Stimulated activated naive CD8-positive, alpha-beta T cell treated with anti-CD3 and anti-CD28 coated beads, Interleukin-15, Interleukin-2, amounts not matched to agents 100 ng/mL and 50 ng/mL, for 24 hours (primary cell): ENCODE data around the gene KRT2.

Source experiments
- H3K27ac Mint-ChIP-seq: one replicate; pipeline ENCODE4 v1.8.0; 2021; ENCODE audit warnings: mild to moderate bottlenecking, mixed read lengths
- H3K27me3 Mint-ChIP-seq: one replicate; pipeline ENCODE4 v1.8.0; 2021; ENCODE audit warnings: mixed read lengths
- H3K36me3 Mint-ChIP-seq: one replicate; pipeline ENCODE4 v1.8.0; 2021; ENCODE audit warnings: low read depth, mixed read lengths
- H3K4me1 Mint-ChIP-seq: one replicate; pipeline ENCODE4 v1.8.0; 2021; ENCODE audit warnings: low read depth, mixed read lengths
- H3K4me3 Mint-ChIP-seq: one replicate; pipeline ENCODE4 v1.8.0; 2021; ENCODE audit warnings: mild to moderate bottlenecking, mixed read lengths
- H3K9me3 Mint-ChIP-seq: one replicate; pipeline ENCODE4 v1.8.0; 2021; ENCODE audit warnings: mixed read lengths

The KRT2 gene

DNA sequence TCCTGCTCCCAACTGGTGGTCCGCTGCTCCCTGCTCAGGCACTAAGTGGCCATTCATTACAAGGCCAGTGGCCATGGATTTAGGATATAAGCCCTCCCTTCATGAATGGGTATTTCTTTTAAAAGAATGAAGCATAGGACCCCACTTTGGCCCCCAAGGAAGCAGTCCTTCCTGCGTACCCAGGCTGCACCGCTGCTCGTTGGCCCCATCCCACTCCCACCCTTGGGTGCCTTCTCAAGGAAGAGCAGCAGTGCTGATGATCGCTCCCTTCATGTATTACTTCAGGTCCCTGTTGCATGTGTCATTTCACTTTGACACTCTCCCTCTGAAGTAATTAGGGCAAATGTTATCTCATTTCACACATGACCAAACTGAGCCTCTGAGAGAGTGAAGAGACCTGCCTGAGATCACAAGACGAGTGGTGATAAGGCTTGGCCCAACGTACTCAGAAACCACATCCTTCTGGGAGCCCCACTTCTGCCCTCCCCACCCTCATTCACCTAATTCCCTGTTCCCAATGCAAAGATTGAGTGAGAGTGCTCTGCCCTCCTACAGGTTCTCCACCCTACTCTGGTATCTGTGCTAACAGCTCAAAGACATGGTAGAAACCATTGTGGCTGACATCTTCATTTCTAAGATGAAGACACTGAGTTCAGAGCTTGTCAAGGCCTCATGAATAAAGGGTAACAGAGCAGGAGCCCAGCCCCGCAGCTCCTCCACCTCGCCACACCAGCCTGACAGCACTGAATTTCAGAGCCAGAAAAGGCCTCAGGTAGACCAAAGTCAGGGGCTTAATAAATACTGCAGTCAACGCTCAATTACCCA, 10.3 kb upstream of the KRT2 start:
- Mint-ChIP-seq H3K9me3 (no peaks in the 10 kb centered on the region), H3K36me3 (no peaks in the 10 kb centered on the region), H3K27me3 (no peaks in the 10 kb centered on the region), H3K27ac (no peak overlapping the region), H3K4me1 (peaks cover 9% of the 10 kb centered on the region), H3K4me3 (no peak overlapping the region)

GRCh38 chr12:52661668-52662067, 9.7 kb upstream of the KRT2 start:
- no peaks in the 10 kb centered on the region for H3K27me3 Mint-ChIP-seq
- H3K4me3 Mint-ChIP-seq: no peak overlapping the region

GRCh38 chr12:52660934-52661499, 9.0 kb upstream of the KRT2 start:
- Mint-ChIP-seq H3K4me1 (peaks cover 9% of the 10 kb centered on the region), H3K4me3 (no peak overlapping the region), H3K36me3 (no peaks in the 10 kb centered on the region), H3K27ac (no peak overlapping the region), H3K27me3 (no peaks in the 10 kb centered on the region), H3K9me3 (no peaks in the 10 kb centered on the region)

More at GRCh38 chr12:52661668-52662067, 9.7 kb upstream of the KRT2 start:
- Mint-ChIP-seq H3K4me1 (peaks cover 9% of the 10 kb centered on the region), H3K36me3 (no peaks in the 10 kb centered on the region), H3K27ac (no peak overlapping the region), H3K9me3 (no peaks in the 10 kb centered on the region)

- Mint-ChIP-seq H3K4me1 (peaks cover 9% of the 10 kb centered on the region), H3K27me3 (no peaks in the 10 kb centered on the region), H3K27ac (no peak overlapping the region), H3K36me3 (no peaks in the 10 kb centered on the region), H3K9me3 (no peaks in the 10 kb centered on the region), H3K4me3 (no peak overlapping the region)
Observed at GRCh38 chr12:52659951-52660350, 7.9 kb upstream of the KRT2 start.

- no peak overlapping the region for H3K27ac Mint-ChIP-seq
- no peaks in the 10 kb centered on the region for H3K36me3 Mint-ChIP-seq
- peaks cover 9% of the 10 kb centered on the region for H3K4me1 Mint-ChIP-seq
- no peaks in the 10 kb centered on the region for H3K27me3 Mint-ChIP-seq
- no peaks in the 10 kb centered on the region for H3K9me3 Mint-ChIP-seq
- no peak overlapping the region for H3K4me3 Mint-ChIP-seq
Observed at GRCh38 chr12:52659395-52659794, 7.4 kb upstream of the KRT2 start.

- H3K36me3 Mint-ChIP-seq: no peaks in the 10 kb centered on the region
Observed at GRCh38 chr12:52658196-52658595, 6.2 kb upstream of the KRT2 start.

DNA sequence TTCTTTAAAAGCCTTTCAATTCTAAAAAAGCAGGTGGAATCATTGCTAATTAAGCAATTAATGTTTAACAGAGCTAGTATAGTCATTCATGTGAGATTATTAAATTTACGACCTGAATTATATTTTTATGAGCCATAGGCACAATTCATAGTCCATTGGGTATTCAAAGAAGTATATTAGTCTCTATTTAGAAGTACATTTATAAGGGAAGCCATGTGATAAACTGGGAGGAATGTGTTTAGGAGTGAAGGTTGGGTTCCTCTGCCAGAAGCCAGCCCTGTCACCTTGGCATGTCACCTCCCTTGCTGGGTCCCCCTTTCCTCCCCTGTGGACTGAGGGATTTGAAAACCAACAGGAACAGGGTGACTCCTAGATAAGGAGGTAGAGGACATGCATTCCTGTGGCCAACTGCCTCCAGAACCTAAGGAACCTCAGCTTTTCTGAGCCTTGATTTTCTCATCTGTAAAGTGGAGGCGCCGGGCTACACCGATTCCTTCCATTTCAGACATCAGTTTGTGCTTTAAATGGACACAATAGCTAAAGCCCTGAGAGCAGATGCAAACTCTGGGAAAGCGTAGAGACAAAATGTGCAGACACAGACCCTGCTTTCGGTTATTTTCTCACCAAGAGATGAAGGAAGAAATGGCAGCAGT, 5.4 kb upstream of the KRT2 start:
- Mint-ChIP-seq H3K4me3 (no peak overlapping the region), H3K27ac (no peak overlapping the region)

More at GRCh38 chr12:52658196-52658595, 6.2 kb upstream of the KRT2 start:
- no peak overlapping the region for H3K4me3 Mint-ChIP-seq
- no peaks in the 10 kb centered on the region for H3K9me3 Mint-ChIP-seq
- H3K27ac Mint-ChIP-seq: no peak overlapping the region
- H3K27me3 Mint-ChIP-seq: no peaks in the 10 kb centered on the region
- peaks cover 9% of the 10 kb centered on the region for H3K4me1 Mint-ChIP-seq

DNA sequence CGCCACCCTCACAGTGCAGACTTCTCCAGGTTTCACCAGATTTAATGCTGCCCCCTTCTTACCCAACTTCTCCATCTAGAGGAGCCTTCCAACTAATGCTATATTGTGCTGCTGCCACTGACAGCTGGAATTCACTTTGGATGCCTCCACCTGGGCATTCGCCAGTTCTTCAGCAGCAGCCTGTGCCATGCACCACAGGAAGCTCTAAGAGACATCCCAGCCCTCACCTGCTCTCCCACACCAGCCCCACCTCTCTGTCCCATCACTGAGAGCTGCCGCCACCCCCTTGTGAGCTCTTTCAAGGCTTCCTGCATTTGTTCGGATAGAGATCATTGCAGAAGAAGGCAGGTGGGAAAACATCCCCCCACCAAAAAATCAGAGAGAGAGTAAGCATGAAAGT, 4.6 kb upstream of the KRT2 start:
- Mint-ChIP-seq H3K4me3 (no peak overlapping the region), H3K4me1 (peaks cover under 1% of the 10 kb centered on the region), H3K36me3 (no peaks in the 10 kb centered on the region), H3K27me3 (no peaks in the 10 kb centered on the region), H3K9me3 (no peaks in the 10 kb centered on the region), H3K27ac (no peak overlapping the region)

More for the DNA sequence above, 5.4 kb upstream of the KRT2 start:
- no peaks in the 10 kb centered on the region for H3K36me3 Mint-ChIP-seq
- no peaks in the 10 kb centered on the region for H3K9me3 Mint-ChIP-seq
- no peaks in the 10 kb centered on the region for H3K27me3 Mint-ChIP-seq
- peaks cover 8% of the 10 kb centered on the region for H3K4me1 Mint-ChIP-seq

DNA sequence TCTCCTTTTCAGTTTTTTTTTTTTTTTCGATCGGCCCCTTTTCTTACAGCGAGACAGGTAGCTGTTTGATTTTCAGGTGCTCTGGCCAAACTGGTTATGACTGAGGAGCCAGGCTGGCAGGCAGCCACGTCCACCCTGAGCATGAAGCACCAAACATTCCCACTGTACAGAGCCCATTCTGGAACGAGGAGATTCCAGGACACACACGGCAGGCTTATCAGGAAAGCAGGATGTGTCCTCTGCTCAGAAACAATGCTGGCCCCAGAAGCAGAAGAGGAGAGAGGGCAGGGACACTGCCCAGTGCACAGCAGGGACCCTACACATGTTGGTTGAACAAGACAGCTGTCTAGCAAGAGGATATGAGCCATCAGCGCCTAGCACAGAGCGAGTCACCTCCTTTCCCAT, 3.7 kb upstream of the KRT2 start:
- Mint-ChIP-seq H3K27me3 (no peaks in the 10 kb centered on the region), H3K9me3 (no peaks in the 10 kb centered on the region), H3K4me1 (no peaks in the 10 kb centered on the region), H3K4me3 (no peak overlapping the region), H3K27ac (no peak overlapping the region), H3K36me3 (no peaks in the 10 kb centered on the region)

GRCh38 chr12:52655251-52655650, 3.2 kb upstream of the KRT2 start:
- no peaks in the 10 kb centered on the region for H3K4me1 Mint-ChIP-seq
- no peaks in the 10 kb centered on the region for H3K9me3 Mint-ChIP-seq
- H3K27me3 Mint-ChIP-seq: no peaks in the 10 kb centered on the region
- H3K36me3 Mint-ChIP-seq: no peaks in the 10 kb centered on the region
- H3K27ac Mint-ChIP-seq: no peak overlapping the region
- no peak overlapping the region for H3K4me3 Mint-ChIP-seq

GRCh38 chr12:52650520-52651081, 1.4 kb downstream of the KRT2 start:
- peaks cover 36% of the 10 kb centered on the region for H3K4me1 Mint-ChIP-seq
- no peak overlapping the region for H3K27ac Mint-ChIP-seq

GRCh38 chr12:52649066-52649465, 2.9 kb downstream of the KRT2 start:
- Mint-ChIP-seq H3K9me3 (no peaks in the 10 kb centered on the region), H3K27ac (no peak overlapping the region), H3K27me3 (no peaks in the 10 kb centered on the region), H3K4me1 (peaks cover 50% of the 10 kb centered on the region), H3K4me3 (no peak overlapping the region), H3K36me3 (no peaks in the 10 kb centered on the region)

More at GRCh38 chr12:52650520-52651081, 1.4 kb downstream of the KRT2 start:
- Mint-ChIP-seq H3K36me3 (no peaks in the 10 kb centered on the region), H3K9me3 (no peaks in the 10 kb centered on the region), H3K27me3 (no peaks in the 10 kb centered on the region), H3K4me3 (no peak overlapping the region)

- peaks cover 50% of the 10 kb centered on the region for H3K4me1 Mint-ChIP-seq
- no peak overlapping the region for H3K27ac Mint-ChIP-seq
- no peak overlapping the region for H3K4me3 Mint-ChIP-seq
Observed at GRCh38 chr12:52648012-52648550, 3.9 kb downstream of the KRT2 start.

DNA sequence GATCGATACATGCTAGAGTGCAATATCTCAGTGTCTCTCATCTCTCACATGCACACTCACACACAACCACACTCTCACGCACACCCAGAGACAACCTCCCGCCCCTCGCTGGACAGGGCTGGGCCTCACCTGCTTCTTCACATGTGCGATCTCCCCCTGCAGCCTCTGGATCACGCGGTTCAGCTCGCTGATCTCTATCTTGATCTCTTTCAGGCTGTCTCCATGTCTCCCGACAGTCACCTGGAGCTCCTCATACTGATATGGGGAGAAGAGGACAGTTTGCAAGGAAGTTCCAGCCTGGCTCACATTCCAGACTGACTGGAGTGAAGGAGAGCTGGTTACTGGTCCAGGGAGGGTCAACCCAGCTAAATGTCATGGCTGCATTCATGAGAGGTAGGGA, 4.4 kb downstream of the KRT2 start:
- H3K27ac Mint-ChIP-seq: no peak overlapping the region

More at GRCh38 chr12:52648012-52648550, 3.9 kb downstream of the KRT2 start:
- Mint-ChIP-seq H3K36me3 (no peaks in the 10 kb centered on the region), H3K9me3 (no peaks in the 10 kb centered on the region), H3K27me3 (no peaks in the 10 kb centered on the region)

GRCh38 chr12:52646613-52647012, 5.4 kb downstream of the KRT2 start:
- Mint-ChIP-seq H3K36me3 (no peaks in the 10 kb centered on the region), H3K9me3 (no peaks in the 10 kb centered on the region), H3K27me3 (no peaks in the 10 kb centered on the region), H3K4me1 (peaks cover 56% of the 10 kb centered on the region), H3K27ac (no peak overlapping the region), H3K4me3 (no peak overlapping the region)

More for the DNA sequence above, 4.4 kb downstream of the KRT2 start:
- Mint-ChIP-seq H3K27me3 (no peaks in the 10 kb centered on the region), H3K4me3 (no peak overlapping the region), H3K9me3 (no peaks in the 10 kb centered on the region), H3K4me1 (peaks cover 50% of the 10 kb centered on the region), H3K36me3 (no peaks in the 10 kb centered on the region)
